ENCODE measurements around the gene CDK6. TPM values are rescaled to one million over a fixed set of nuclear protein-coding genes. Genes with fewer than 3 reads are reported as not detected.

CDK6 gene
- total and polyA plus RNA-seq, 2 of the 8 experiments (the other 6 are each of a cell fraction or from before 2014, with no cell fraction given) = 5.9 to 18.9 TPM

GRCh38 chr7:92794391-92794790, 42.0 kb downstream of the CDK6 start (continued):
- no peak for TF ChIP-seq CTCF (IDR thresholded peaks at IDR 0.05; ENCODE audit: control extremely low read depth in 1 of 3, insufficient read depth in 1 of 3, low read depth in 1 of 3, low read length in 3 of 3)
- TF ChIP-seq SIRT6 (IDR thresholded peaks at IDR 0.05; ENCODE audit: low read length) = no peak
- no peak for TF ChIP-seq BACH1 (IDR thresholded peaks at IDR 0.05; ENCODE audit: low read length)
- no peak for TF ChIP-seq HDAC6 (IDR thresholded peaks at IDR 0.05; ENCODE audit: low read depth, low read length)
- TF ChIP-seq CHD1 (IDR thresholded peaks at IDR 0.05; ENCODE audit: low read depth, low read length) = no peak
- TF ChIP-seq SP2 (IDR thresholded peaks at IDR 0.05; ENCODE audit: low read length) = no peak

Measured in H1 (cell line).